Thoracic aorta (tissue), 2 donors: ENCODE data around the gene ADAMTS13. TPM values are rescaled to one million over a fixed set of nuclear protein-coding genes. Genes with fewer than 3 reads are reported as not detected.

ENCODE experiments used
- ATAC-seq: fragments of 150-250 bp; one replicate; pipeline ENCODE4 v1.8.0; 2017; ENCODE audit warnings: low read depth; ENCODE audit not compliant: insufficient number of reproducible peaks, low FRiP score
- DNase-seq: peaks from one replicate; pipeline ENCODE4 v3.0.0-alpha.2; 2020; ENCODE audit warnings: low spot score
- H3K27ac ChIP-seq, 2 donors: fragments of 200-600 bp; sonication (generic); 1 replicate in 1 of 2; 2 replicates in 1 of 2; pipeline ENCODE4 v1.5.1; 2016; ENCODE audit warnings: mild to moderate bottlenecking in 2 of 2, moderate library complexity in 2 of 2
- H3K27me3 ChIP-seq: fragments of 200-600 bp; sonication (generic); replicated peaks from 2 replicates; pipeline ENCODE4 v1.6.0; 2016; ENCODE audit warnings: mild to moderate bottlenecking; ENCODE audit not compliant: insufficient read depth
- H3K36me3 ChIP-seq: fragments of 200-600 bp; sonication (generic); one replicate; pipeline ENCODE4 v1.5.1; 2016
- H3K4me1 ChIP-seq, 2 donors: fragments of 200-600 bp; sonication (generic); 1 replicate in 1 of 2; 2 replicates in 1 of 2; pipeline versions ENCODE4 v1.5.1 to v1.6.0; 2016; ENCODE audit warnings: low read depth in 2 of 2, mild to moderate bottlenecking in 1 of 2; ENCODE audit not compliant: control insufficient read depth in 1 of 2
- H3K4me3 ChIP-seq: fragments of 200-600 bp; sonication (generic); 2 replicates; pipeline ENCODE4 v1.5.1; 2016; ENCODE audit warnings: mild to moderate bottlenecking
- H3K9me3 ChIP-seq: fragments of 200-600 bp; sonication (generic); 2 replicates; pipeline ENCODE4 v1.5.1; 2016
- CTCF ChIP-seq: fragments of 200-600 bp; sonication (generic); IDR thresholded peaks from one replicate; pipeline ENCODE4 v1.5.1; 2019; ENCODE audit warnings: antibody characterized with exemption
- total RNA-seq, 2 donors: library from RNA; depleted of rRNA; stranded (reverse); fragments of >200 nt; gene quantifications; one replicate each; pipeline versions ENCODE4 v1.1.0 to v1.2.3, GENCODE V29; 2016

Gene ADAMTS13
- total RNA-seq, 2 donors from 2014 or later, result 1.3 to 6.0 TPM

- no peaks in the 10 kb centered on the region for H3K9me3 ChIP-seq
- TF ChIP-seq CTCF, result no peak
- peak; percentile 92 for ATAC-seq
- no peaks in the 10 kb centered on the region for H3K27me3 ChIP-seq
- H3K36me3 ChIP-seq, result no peaks in the 10 kb centered on the region
- peak within 1 kb of the TSS; percentile 72 for H3K4me3 ChIP-seq
- DNase-seq, result peak; percentile 40
- peaks cover 4 to 13% of the 10 kb centered on the region in 2 donors for H3K4me1 ChIP-seq
- H3K27ac ChIP-seq, result peak within 1 kb of the TSS in 1 of 2 donors; percentile 37
Measured at GRCh38 chr9:133478851-133479711, 56.9 kb downstream of the ADAMTS13 start, which contains the start of gene SLC2A6. TSS of gene SLC2A6 (minus strand) at chr9:133479099. CDS start at chr9:133479059, 40 bp downstream.

GRCh38 chr9:133483611-133484010 lies 61.4 kb downstream of the ADAMTS13 start:
- no peak overlapping the region for H3K4me3 ChIP-seq
- no peak for DNase-seq

GRCh38 chr9:133484671-133485437 lies 62.7 kb downstream of the ADAMTS13 start:
- Histone ChIP-seq H3K9me3 (no peaks in the 10 kb centered on the region), H3K27me3 (no peaks in the 10 kb centered on the region), H3K27ac (no peak overlapping the region), H3K36me3 (no peaks in the 10 kb centered on the region), H3K4me1 (peaks cover 0 to under 1% of the 10 kb centered on the region in 2 donors), H3K4me3 (no peak overlapping the region)
- no peak for DNase-seq
- no peak for TF ChIP-seq CTCF
- ATAC-seq, result no peak

More at GRCh38 chr9:133483611-133484010, 61.4 kb downstream of the ADAMTS13 start:
- Histone ChIP-seq H3K9me3 (no peaks in the 10 kb centered on the region), H3K27ac (no peak overlapping the region), H3K4me1 (peaks cover 0 to 9% of the 10 kb centered on the region in 2 donors), H3K27me3 (no peaks in the 10 kb centered on the region), H3K36me3 (no peaks in the 10 kb centered on the region)
- TF ChIP-seq CTCF, result no peak
- ATAC-seq, result no peak

- Histone ChIP-seq H3K4me1 (no peaks in the 10 kb centered on the region), H3K4me3 (no peak overlapping the region), H3K36me3 (no peaks in the 10 kb centered on the region), H3K27me3 (no peaks in the 10 kb centered on the region), H3K9me3 (no peaks in the 10 kb centered on the region), H3K27ac (no peak overlapping the region)
- no peak for TF ChIP-seq CTCF
- ATAC-seq (no peak), DNase-seq (no peak)
Measured at GRCh38 chr9:133485531-133486260, 63.5 kb downstream of the ADAMTS13 start.
